CD1c-positive myeloid dendritic cell (primary cell): ENCODE results near the gene ATG7.
A peak's percentile ranks its signal among the peaks of the same experiment; 100 is the strongest.
"Not testable (repeated sequence)": the region's sequence is repeated elsewhere in the genome, so short reads cannot be mapped to it uniquely, and the experiment has no call there.

Experiments used
- DNase-seq: peaks from one replicate; pipeline ENCODE4 v3.0.0-alpha.2; 2016; ENCODE audit errors: extremely low spot score

The ATG7 gene

GRCh38 chr3:11502413-11502812 is 230.2 kb downstream of the ATG7 start:
- not testable (repeated sequence) for DNase-seq

- no peak for DNase-seq
Observed at GRCh38 chr3:11507719-11508118, 235.5 kb downstream of the ATG7 start.

- no peak for DNase-seq
Observed at GRCh38 chr3:11508346-11509172, 236.4 kb downstream of the ATG7 start.

DNA sequence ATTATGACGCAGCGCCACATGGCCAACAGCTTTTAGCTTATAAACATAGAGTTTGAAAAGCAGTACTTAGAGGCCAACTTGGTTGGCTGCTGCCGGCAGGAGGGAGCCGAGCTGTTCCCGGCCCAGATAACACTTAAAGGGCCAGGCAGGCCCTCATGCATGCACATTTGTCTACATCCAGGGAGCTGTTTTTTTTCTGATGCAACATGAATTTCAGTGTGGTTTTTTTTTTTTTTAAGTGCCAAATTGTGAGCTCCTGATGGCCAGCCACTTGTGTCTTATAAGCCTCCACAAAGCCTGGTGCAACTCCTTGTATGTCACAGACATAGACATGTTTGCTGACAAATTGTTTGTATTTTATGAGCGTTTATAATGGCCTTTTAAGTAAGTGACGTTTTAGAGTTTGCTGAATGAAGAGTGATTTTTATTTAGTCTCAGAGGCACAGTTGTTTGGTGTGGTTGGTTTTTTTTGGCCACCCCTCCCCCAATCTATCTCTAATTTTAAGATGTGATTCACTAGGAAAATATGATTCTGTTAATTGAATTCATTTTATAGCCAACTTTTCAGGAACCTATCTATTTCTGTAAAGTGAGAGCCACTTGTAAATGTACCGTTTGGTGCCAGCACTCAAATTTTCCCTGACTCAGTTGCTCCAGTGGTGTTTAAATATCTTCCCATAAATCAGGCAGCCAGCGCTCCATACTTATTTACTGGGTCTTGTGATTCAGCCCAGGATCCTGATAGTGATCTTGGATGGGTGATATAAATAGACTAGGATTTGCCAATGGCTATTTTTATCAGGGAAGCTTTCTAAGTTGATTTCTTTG is 237.2 kb downstream of the ATG7 start:
- DNase-seq, result no peak

GRCh38 chr3:11510001-11510340 is 237.8 kb downstream of the ATG7 start:
- no peak for DNase-seq

DNA sequence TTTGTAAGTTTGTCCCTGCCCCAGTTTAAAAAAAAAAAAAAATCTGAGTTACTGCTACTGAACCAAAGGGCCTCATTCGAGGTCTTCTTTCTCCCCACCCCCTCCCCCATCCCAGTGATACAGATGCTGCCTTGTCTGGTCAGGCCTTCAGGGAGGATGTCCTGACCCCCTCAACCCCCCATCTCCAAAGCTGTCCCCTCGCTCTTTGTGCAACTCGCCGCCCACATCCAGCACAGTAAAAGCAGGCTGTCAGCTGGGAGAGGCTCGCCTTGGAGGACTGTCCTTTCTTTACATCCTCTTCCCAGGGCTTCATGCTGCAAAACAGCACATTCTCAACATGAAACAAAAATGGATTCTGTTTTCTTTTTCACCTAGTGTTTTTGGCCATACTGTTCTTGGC is 238.2 kb downstream of the ATG7 start:
- DNase-seq, result no peak

DNA sequence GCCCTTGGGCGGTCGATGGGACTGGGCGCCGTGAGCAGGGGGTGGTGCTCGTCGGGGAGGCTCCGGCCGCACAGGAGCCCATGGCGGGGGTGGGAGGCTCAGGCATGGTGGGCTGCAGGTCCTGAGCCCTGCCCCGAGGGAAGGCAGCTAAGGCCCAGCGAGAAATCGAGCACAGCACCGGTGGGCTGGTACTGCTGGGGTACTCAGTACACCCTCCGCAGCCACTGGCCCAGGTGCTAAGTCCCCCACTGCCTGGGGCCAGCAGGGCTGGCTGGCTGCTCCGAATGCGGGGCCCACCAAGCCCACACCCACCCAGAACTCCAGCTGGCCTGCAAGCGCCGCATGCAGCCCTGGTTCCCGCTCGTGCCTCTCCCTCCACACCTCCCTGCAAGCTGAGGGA is 239.4 kb downstream of the ATG7 start:
- DNase-seq, result not testable (repeated sequence)

DNA sequence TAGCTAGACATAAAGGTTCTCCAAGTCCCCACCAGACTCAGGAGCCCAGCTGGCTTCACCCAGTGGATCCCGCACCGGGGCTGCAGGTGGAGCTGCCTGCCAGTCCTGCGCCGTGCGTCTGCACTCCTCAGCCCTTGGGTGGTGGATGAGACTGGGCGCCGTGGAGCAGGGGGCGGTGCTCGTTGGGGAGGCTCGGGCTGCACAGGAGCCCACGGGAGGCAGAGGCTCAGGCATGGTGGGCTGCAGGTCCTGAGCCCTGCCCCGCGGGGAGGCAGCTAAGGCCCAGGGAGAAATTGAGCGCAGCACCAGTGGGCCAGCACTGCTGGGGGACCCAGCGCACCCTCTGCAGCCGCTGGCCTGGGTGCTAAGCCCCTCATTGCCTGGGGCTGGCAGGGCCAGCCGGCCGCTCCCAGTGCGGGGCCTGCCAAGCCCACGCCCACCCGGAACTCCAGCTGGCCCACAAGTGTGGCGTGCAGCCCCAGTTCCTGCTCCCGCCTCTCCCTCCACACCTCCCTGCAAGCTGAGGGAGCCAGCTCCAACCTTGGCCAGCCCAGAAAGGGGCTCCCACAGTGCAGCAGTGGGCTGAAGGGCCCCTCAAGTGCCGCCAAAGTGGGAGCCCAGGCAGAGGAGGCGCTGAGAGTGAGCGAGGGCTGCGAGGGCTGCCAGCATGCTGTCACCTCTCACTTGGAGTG is 241.1 kb downstream of the ATG7 start:
- not testable (repeated sequence) for DNase-seq

DNA sequence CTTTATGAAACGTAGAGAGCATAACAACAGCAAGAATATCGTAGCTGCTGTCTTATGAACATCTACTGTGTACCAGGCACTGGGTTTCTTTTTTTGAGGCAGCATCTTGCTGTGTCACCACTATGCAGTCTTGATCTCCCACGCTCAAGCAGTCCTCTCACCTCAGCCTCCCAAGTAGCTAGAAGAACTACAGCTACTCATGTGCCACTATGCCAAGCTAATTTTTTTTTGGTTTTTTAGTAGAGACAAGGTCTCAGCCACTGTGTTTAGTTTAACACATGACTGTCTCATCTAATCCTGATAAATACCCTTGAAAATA is 241.6 kb downstream of the ATG7 start:
- no peak for DNase-seq

DNA sequence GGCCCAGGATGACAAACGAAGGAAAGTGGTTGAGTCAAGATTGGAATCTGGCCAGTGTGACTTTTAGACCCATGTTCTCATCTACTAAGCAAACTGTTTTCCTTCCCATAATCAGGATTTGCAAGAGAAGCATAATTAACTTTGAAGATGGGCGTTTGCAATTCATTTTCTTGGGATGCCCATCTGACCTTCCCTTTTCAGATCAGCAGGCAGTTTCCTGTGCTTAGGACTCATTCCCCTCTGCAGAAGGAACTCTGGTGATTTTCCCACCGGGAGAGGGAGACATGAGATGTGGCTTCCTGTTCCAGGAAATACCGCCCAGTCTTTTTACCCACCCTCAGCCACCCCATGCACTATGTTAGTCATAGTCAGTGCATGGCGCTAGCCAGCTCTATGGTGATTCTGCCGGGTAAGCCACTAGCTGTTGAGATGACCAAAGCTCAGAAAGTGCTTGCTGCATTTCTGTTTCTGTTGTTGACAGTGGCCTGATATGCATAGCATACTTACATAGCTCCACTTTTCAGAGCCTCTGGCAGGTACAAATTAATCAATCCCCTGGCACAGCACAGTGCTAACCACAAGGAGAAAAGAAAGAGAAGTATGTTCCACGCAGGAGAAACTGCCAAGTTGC is 242.1 kb downstream of the ATG7 start:
- peak; percentile 30 for DNase-seq

- no peak for DNase-seq
Observed at GRCh38 chr3:11517601-11518000, 245.4 kb downstream of the ATG7 start.

DNA sequence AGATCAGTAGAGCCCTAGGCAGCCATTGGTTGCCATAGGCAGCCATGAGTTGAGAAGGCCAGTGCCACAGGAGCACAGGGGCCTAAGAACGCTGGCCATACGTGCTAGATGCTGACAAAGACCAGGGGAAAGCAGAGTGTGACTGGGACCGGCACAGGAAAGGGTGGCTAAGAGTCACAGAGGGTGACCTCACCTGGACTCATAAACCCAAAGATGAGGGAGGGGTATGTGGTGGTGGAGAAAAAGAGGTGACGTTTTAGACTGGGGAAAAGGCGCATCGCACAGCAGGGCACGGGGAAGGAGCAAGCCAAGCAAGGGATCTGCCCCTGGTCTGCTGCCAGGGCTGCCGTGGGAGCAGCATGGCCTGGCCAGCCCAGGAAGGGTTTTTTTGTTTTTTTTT is 249.0 kb downstream of the ATG7 start:
- no peak for DNase-seq

- no peak for DNase-seq
Observed at GRCh38 chr3:11522398-11522715, 250.2 kb downstream of the ATG7 start.

DNA sequence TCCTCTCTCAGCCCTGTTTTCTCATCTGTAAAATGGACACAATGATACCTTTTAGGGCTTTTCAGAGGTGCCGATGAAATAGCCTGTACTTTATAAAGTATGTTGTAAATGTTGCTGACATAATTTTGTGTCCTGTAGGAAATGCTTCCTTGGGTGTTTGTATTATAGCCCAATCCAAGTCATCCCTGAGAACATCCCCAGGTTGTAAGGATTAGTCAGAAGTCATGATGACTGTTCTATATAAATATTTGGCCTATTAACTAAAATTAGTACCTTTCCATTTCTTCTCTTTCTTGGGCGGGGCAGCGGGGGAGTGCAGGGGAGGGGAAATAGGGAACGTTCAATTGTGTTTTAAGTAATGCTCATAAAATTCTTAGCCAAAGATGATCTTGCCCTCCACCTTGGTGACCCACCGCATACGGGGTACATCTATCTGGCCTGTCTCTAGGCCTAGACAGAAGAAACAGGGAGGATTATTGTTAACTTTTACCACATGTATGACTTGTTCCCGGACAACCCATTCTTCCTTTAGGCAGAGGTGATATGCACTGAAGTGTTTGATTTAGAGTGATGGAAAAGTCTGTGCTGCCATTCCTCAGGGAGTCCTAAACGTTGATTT is 250.9 kb downstream of the ATG7 start:
- DNase-seq, result no peak

GRCh38 chr3:11523572-11524101 is 251.4 kb downstream of the ATG7 start:
- DNase-seq, result no peak

DNA sequence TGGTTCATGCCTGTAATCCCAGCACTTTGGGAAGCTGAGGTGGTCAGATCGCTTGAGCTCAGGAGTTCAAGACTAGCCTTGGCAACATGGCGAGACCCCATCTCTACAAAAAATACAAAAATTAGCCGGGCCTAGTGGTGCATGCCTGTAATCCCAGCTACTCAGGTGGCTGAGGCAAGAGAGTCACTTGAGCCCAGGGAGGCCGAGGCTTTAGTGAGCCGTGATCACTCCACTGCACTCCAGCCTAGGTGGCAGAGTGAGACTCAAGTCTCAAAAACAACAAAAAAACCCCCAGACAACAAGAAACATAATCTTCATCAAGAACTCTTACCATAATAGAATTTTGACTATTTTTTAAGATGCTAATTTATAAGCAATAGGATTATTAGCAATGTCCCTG is 253.9 kb downstream of the ATG7 start:
- not testable (repeated sequence) for DNase-seq

GRCh38 chr3:11529281-11529680 is 257.1 kb downstream of the ATG7 start:
- DNase-seq, result no peak

- no peak for DNase-seq
Observed at GRCh38 chr3:11530153-11530721, 258.0 kb downstream of the ATG7 start.

GRCh38 chr3:11532931-11533391 is 260.8 kb downstream of the ATG7 start:
- DNase-seq, result no peak

DNA sequence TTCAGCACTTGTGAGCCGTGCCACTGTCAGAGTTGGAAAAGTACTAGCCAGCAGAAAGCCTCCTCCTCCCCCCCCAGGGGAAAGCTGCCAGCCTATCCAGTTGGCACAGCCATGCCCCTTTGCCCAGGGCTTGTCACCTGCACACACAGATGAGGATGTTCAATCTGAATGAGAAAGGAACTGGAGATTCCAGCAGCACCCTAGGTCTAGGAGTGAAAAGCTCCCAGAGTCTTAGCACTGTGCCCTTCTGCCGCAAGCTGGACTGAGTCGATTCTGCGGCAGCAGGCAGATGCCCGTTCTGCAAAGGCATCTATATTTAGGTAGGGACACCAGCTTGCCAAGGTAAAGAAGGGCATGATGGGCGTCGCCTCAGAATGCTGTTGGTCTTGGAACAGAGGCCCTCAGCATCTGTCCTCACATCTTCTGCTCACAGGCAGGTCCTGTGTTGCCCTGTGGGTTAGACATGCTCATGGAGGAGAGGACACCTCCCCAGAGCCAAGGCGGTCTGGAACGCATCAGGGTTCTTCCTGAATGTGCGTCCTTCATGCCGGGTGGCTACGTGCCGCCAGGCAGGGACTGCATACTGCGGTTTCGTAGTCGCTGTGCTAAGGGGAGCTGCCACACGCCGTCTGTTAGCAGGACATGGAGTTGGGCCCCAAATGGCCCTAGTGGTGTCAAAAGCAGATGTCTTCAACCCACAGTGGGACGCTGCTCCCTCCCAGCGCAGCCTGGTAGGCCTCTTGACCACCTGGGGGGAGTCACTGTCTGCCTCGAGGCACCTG is 262.0 kb downstream of the ATG7 start:
- DNase-seq, result no peak

- DNase-seq, result no peak
Observed at GRCh38 chr3:11534793-11535101, 262.6 kb downstream of the ATG7 start.
